T47D (cell line): Measurements from ENCODE around the gene PIGP.

ENCODE experiments used
- DNase-seq, 2 experiments: peaks; one replicate each; pipeline versions ENCODE4 v3.0.0 to v3.0.0-alpha.2; 2011 to 2012; ENCODE audit warnings: low read depth in 1 of 2, low spot score in 1 of 2
- JUND ChIP-seq: IDR thresholded peaks from 2 replicates; pipeline ENCODE4 v1.6.1; 2012; ENCODE audit warnings: low read depth
- in situ Hi-C: cut with HindIII; loops from 2 replicates; pipeline ENCODE4 v1.10.0; 2016; ENCODE audit warnings: low sequenced_read_pairs, low pct_unique_long_range_greater_than_20kb

PIGP gene

GRCh38 chr21:37073417-37074196 is 736 bp upstream of the PIGP start:
- no peak for TF ChIP-seq JUND
- DNase-seq: peak; percentile 21 to 63
- in situ Hi-C loops: no loop called here

- no peak for TF ChIP-seq JUND
- peak; percentile 23 to 92 for DNase-seq
- in situ Hi-C loops: no loop called here
Measured at GRCh38 chr21:37072274-37072987, 440 bp downstream of the PIGP start.

- in situ Hi-C loops: no loop called here
- TF ChIP-seq JUND: no peak; the same call in 1 of the 2 replicates
- peak; percentile 31 to 94 for DNase-seq
Measured at GRCh38 chr21:37071561-37072273, 1.2 kb downstream of the PIGP start.

- TF ChIP-seq JUND: no peak
- DNase-seq: no peak
- in situ Hi-C loops: no loop called here
Measured at GRCh38 chr21:37065561-37066177, 7.2 kb downstream of the PIGP start.

- in situ Hi-C loops: no loop called here
- no peak for DNase-seq
- TF ChIP-seq JUND: no peak
Measured at GRCh38 chr21:37064841-37065240, 8.0 kb downstream of the PIGP start.

- DNase-seq: no peak
Measured at GRCh38 chr21:37063433-37063832, 9.4 kb downstream of the PIGP start.

GRCh38 chr21:37062593-37062935 is 10.3 kb downstream of the PIGP start:
- no peak for DNase-seq
- no peak for TF ChIP-seq JUND
- in situ Hi-C loops: no loop called here

More at GRCh38 chr21:37063433-37063832, 9.4 kb downstream of the PIGP start:
- in situ Hi-C loops: no loop called here
- no peak for TF ChIP-seq JUND

- no peak for DNase-seq
- in situ Hi-C loops: no loop called here
- no peak for TF ChIP-seq JUND
Measured at GRCh38 chr21:37061926-37062592, 10.8 kb downstream of the PIGP start.

- in situ Hi-C loops: no loop called here
- TF ChIP-seq JUND: no peak
- DNase-seq: peak in 1 of 2 experiments; percentile 62
Measured at GRCh38 chr21:37060296-37060695, 12.6 kb downstream of the PIGP start.

GRCh38 chr21:37059181-37059580 is 13.7 kb downstream of the PIGP start:
- DNase-seq: no peak
- in situ Hi-C loops: no loop called here
- no peak for TF ChIP-seq JUND

GRCh38 chr21:37058261-37058660 is 14.6 kb downstream of the PIGP start:
- DNase-seq: no peak

GRCh38 chr21:37057614-37058013 is 15.3 kb downstream of the PIGP start:
- DNase-seq: no peak
- in situ Hi-C loops: no loop called here
- TF ChIP-seq JUND: no peak

More at GRCh38 chr21:37058261-37058660, 14.6 kb downstream of the PIGP start:
- in situ Hi-C loops: no loop called here
- TF ChIP-seq JUND: no peak
